HG02759 (cell line): ENCODE results near the gene INPP5E.

Source experiments
- ATAC-seq: cut with Tn5 transposase; IDR thresholded peaks from one replicate; pipeline ENCODE4 v1.9.1; 2021; ENCODE audit warnings: mild to moderate bottlenecking, moderate library complexity; ENCODE audit not compliant: unreplicated experiment

The INPP5E gene, protein sequence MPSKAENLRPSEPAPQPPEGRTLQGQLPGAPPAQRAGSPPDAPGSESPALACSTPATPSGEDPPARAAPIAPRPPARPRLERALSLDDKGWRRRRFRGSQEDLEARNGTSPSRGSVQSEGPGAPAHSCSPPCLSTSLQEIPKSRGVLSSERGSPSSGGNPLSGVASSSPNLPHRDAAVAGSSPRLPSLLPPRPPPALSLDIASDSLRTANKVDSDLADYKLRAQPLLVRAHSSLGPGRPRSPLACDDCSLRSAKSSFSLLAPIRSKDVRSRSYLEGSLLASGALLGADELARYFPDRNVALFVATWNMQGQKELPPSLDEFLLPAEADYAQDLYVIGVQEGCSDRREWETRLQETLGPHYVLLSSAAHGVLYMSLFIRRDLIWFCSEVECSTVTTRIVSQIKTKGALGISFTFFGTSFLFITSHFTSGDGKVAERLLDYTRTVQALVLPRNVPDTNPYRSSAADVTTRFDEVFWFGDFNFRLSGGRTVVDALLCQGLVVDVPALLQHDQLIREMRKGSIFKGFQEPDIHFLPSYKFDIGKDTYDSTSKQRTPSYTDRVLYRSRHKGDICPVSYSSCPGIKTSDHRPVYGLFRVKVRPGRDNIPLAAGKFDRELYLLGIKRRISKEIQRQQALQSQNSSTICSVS

DNA sequence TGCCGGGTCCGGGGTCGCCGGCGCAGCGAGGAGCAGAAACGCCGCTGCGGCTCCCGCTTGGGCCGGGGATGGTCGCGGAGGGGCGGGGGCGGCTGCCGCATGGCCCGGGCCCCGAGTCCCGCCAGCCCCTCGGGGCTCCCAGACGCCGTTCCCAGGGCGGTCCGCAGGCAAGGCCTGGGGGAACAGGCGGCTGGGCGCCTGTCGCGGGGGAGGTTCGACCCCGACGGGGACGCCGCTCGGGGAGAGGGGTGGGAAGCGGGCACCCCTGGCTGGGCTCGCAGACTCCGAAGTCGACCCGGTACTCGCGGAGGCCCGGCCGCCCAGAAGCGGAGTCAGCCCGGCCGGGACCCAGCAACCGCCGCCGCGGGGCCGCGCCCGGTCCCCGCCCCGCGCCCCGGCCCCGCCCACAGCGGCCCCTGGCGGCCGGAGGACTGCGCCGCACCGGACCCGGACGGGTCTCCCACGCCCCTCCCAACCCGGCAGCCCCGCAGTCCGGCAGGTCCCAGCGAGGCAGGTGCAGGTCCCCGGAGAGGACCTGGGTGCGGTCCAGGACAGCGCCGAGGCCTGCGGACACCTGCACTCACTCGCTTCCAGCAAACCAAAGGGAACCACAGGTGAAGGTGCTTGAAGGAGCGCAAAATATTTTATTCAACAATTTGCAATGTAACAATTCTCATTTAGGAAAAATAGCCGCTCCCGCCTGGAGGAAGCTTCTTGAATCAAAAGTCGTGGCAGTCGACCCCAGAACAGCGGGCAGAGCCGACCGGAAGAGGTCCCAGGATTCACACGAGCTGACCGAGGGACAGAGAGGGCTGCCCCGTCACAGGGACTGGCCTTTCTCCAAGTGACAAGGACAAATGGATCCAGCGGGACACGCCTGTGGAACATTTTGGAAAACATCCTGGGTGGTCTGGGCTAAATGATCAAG is at the start of gene INPP5E:
Gene INPP5E, minus strand, starts transcription at position 365 of the 928 bp plus-strand sequence. CDS start 426 bp downstream, outside the sequence.
- ATAC-seq, result peak; percentile 73

- no peak for ATAC-seq
Observed at GRCh38 chr9:136488247-136489214, 48.9 kb upstream of the INPP5E start.

DNA sequence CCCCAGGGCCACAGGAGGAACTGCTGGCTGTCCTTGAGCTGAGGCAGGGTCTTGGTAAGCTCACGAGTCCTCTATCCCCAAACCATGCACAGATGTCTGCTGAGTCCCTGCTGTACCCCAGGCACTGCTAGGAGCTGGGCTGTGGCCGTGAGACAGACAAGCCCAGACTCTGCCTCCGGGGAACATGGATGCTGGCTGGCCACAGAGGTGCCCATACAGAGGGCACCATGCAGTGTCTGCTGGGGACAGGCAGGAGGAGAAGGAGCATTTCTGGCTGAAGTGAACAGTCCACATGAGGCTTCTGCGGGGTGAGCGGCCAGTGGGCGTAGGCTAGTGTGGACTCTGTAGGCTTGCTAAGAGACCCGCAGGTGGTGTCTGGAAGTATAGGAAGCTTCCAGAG is 48.0 kb upstream of the INPP5E start:
- ATAC-seq, result no peak

- no peak for ATAC-seq
Observed at GRCh38 chr9:136486823-136487620, 47.4 kb upstream of the INPP5E start.

DNA sequence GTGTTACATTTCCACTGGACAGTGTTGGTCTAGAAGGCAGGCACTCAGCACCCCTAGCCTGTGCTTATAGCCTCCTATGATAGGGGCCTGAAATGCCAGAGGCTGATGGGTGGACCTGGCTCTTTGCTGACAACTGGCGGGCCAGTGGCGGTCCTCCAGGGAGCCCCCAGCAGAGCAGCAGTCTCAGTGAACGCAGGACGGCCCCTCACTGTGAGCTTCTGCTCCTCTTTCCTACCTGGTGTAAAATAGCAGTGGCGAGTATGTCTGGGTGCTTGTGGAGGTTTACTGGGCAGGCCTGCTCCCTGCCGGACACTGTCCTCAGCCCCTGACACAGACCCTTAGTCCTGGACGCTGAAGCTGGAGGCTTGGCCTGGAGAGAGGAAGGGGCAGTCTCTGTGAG is 46.5 kb upstream of the INPP5E start:
- no peak for ATAC-seq

- no peak for ATAC-seq
Observed at GRCh38 chr9:136485049-136486045, 45.7 kb upstream of the INPP5E start.

- no peak for ATAC-seq
Observed at GRCh38 chr9:136484153-136485048, 44.8 kb upstream of the INPP5E start.

- ATAC-seq, result peak; percentile 71
Observed at GRCh38 chr9:136483589-136484152, 44.0 kb upstream of the INPP5E start.

DNA sequence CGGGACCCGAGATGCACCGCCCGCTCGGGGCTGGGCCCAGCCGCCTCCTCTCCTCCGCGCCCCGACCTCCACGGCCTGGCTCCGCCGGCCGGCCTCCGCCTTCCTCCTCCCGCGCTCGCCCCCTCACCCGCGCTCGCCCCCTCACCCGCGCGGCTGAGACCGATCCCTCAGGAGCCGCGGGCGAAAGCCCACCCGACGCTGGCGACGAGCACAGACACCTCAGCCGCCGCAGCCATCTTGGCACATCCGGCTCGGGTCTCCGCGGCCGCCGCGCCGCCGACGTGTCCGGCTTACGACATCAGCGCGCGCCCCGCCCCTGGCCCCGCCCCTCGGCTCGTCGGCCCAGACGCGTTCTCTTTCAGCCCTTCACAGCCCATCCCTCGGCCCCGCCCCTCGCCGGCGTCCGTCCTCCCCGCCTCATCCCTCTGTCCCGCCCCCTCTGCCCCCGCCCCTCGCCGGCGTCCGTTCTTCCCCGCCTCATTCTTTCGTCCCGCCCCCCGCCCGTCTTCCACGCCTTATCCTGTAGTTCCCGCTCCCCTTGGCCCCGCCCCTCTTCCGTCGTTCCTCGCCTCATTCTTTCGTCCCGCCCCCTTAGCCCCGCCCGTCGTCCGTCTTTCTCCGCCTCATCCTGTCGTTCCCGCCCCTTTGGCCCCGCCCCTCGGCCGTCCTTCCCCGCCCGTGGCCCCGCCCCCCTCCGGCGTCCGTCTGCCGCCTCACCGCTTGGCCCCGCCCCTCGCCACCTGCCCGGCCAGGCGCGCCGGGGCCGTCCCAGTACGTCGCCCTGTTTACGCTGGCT is 43.3 kb upstream of the INPP5E start, which contains the start of gene SEC16A:
Gene SEC16A, minus strand, starts transcription at position 248 of the 796 bp plus-strand sequence. CDS start 5,425 bp downstream, outside the sequence.
- peak; percentile 58 for ATAC-seq

- no peak for ATAC-seq
Observed at GRCh38 chr9:136482046-136482792, 42.6 kb upstream of the INPP5E start.

- no peak for ATAC-seq
Observed at GRCh38 chr9:136481558-136481957, 41.9 kb upstream of the INPP5E start.

DNA sequence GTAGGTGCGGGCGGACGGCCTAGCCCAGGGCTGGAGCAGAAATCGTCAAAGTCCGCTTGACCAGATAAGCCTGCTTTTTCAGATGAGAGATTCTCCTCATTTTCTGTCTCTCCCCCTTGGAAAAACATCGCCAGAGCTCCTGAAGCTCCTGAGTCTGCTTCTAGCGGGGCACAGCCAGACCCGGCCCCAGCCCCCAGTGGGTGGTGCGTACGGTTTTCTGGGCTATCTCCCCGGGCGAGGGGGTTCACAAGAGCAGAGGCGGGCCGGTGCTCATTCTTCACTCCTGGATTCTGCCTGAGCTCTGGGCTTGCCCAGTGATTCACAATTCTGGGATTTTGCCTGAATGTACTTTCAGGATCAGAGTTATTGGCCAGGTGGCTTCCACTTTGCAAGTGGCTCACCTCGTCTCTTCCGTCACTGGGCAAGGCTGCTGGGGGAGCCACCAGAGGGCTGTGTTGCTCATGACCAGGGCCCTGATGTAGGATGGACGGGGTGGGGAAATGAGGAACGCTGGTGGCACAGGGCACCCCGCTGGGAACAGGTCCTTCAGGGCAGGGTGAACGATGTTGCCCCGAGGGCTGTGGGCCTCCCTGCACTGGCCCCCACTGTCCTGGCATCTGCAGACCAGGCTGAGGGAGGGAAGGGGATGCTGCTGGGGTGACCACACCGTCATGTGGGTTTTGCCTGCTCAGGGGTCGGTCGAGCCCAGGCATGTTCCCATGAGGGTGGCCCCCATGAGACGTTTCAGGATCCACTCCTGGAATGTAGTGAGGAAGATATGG is 36.9 kb upstream of the INPP5E start:
- no peak for ATAC-seq

GRCh38 chr9:136474974-136475865 is 35.6 kb upstream of the INPP5E start:
- ATAC-seq, result no peak
